Measurements from ENCODE around the gene DSCAML1. TPM values are rescaled to one million over a fixed set of nuclear protein-coding genes. Genes with fewer than 3 reads are reported as not detected.

The DSCAML1 gene
- total RNA-seq, 1 experiment from 2014 or later: not detected

DNA sequence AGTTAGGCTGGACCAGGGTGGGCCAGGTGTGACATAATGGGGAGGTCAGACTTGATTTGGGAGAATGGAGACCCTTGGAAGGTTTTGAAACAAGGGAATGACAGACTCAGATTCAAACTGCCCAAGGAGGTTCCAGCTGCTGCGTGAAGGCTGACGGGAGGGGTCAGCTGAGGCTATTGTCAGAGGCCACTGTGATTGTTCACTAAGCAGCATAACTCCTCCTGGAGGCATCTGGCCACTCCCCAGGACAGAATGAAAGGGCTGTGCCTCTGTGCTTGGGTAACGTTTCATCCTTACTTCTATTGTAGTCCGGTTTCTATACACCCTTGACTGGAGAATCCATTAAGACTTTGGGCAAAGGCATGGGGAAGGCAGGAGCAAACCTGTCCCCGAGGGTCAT, 126.6 kb downstream of the DSCAML1 start:
- DNase-seq (ENCODE audit: low read depth): no peak

DNA sequence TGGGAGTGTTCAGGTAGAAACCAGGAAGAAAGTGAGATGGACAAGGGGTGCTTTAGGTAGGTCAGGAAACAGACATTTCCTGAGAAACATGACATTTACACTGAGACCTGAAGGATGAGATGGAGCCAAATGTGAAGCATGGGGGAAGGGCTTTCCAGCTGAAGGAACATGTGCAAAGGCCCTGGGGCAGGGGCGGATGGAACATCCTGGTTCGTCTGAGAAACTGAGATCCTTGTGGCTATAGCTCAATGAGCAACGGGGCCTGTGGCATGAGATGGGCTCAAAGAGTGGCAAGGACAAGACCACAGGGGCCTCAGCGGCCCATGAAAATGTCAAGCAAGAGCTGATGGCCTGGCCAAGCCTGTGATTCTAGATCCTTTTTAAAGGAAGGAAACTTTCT, 127.4 kb downstream of the DSCAML1 start:
- no peak for DNase-seq (ENCODE audit: low read depth)

DNA sequence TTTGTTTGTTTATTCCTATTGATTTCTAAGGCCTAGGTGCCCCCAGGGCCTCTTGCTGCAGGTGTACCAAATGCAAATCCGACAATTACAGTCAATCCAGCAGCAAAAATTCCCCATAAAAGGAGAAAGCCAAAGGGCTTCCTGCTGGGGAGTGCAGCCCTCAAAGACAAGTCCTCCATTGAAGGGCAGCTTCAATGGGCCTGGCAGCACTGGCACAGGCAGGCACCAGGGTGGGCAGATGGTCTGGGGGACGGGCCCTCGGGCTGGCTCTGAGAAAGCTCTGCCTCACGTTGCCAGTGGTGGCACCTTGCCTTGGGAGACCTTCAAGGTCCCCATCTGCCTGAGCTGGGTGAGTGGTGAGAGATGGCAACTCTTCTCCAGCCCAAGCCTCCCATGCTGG, 128.0 kb downstream of the DSCAML1 start:
- no peak for DNase-seq (ENCODE audit: low read depth)

DNA sequence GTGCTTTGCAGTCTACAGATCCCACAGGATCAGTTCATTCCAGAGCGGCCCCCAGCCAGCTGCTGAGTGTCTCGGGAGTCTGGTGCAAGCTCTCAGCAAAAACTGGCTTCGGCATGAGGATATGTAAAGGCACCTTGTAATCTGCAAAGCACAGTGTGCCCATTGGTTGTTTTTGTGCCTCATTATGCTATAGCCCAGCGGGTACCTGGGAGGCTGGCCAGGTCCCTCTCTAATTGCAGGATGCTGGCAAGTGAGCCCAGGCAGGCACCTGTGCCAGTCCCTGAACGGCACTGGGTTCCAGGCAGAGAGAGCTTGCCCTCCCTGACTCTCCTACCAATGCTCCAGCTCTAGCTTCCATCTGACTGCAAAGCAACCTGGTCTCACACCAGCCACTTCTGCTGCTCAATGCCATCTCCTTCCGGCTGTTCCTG, 128.7 kb downstream of the DSCAML1 start:
- DNase-seq (ENCODE audit: low read depth): no peak

DNA sequence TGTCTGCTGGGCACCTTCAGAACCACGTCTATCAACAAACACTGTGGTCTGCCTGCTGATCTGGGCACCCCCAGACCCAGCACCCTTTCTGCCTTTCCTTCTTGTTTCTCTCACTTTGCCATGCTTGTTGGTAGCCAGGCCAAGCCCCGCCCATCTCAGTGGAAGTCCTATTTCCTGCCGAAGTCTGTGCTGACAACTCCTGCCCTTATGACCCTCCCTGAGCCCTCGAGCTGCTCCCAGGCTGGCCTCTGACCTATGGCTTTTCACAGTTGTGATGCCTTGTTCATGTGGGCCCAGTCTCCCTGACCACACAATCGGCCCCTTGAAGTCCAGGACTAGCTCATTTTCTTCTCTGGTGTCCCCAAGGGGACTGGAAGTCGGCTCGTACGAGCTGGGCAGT, 132.1 kb downstream of the DSCAML1 start:
- no peak for DNase-seq (ENCODE audit: low read depth)

DNA sequence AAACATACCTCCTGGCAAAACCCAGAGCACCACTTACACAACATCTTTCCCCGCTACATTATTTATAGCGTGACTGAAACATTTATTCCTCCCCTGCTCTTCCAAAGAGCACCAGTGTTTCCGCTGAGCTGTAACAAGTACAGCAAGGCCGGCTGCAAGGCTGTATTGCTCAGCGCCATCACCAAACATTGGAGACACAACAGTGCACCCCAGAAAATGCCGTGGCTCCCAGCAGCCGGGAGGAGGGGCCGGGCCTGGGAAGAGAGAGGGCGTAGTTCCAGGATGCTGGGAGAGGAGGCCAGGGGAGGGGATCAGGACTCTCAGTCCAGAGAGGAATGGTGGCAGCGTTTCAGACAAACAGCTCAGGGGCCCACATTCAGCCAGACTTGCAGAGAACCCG, 133.2 kb downstream of the DSCAML1 start:
- DNase-seq (ENCODE audit: low read depth): no peak

DNA sequence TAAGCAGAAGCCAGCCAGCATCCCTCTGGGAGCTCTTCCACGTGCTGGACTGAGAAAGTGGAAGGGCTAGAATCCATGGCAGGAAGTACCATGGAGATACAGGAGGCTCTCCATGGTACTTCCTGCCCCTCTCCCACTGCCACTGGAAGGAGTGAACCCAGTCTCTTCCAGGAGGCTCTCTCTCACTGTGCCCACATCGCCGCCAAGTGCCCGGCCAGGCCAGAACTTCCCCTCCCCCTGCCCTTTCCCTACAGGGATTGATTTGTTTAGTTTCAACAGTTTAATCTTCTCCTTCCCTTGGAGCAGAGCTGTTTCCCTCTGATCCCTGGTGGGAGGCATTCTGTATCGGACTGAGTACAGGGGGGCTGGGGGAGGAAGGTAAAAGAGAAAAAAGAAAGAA, 133.6 kb downstream of the DSCAML1 start:
- no peak for DNase-seq (ENCODE audit: low read depth)

DNA sequence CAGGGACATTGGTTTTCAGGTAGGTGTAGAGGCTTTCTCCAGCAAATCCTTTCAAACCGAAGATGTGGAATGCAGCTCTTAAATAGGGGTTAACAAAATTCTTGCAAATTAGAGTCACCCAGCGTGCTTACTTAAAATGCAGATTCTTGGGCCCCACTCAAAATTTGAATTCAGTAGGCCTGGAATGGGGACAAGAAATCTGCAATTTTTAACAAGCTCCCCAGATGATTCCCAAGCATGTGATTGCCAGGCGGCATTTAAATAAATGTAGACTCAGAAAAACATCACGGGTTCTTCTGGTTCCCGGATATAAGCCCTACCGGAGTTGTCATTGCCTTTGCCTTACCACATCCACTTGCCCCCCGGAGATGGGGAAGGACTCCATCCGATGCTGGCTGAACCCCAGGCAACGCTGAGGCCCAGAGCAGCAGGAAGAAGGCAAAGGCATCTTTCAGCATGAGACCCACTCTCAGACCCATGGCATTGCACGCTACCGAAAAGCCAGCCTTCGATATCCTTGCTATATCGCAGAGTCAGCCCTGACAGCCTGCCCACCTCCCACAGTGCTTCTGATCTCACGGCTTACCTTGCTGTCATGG, 134.2 kb downstream of the DSCAML1 start:
- DNase-seq (ENCODE audit: low read depth): no peak

DNA sequence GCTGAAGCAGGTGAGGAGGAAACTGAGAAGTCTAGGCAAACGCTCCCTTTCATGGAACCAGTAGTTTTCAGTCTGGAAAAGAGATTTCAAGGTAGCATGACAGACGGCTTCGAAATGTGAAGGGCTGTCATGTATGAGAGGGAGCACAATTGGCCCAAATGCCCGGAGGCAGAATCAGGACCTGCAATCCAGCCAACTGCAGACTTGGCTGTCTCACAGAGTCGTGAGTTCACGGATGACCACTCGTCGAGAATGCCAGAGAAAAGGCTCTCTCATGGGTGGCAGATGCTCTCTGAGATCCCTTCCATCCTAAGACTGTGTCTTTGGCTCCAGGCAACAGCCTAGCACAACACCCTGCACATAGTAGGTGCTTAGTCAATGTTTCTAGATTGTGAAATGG, 134.8 kb downstream of the DSCAML1 start:
- DNase-seq (ENCODE audit: low read depth): no peak

DNA sequence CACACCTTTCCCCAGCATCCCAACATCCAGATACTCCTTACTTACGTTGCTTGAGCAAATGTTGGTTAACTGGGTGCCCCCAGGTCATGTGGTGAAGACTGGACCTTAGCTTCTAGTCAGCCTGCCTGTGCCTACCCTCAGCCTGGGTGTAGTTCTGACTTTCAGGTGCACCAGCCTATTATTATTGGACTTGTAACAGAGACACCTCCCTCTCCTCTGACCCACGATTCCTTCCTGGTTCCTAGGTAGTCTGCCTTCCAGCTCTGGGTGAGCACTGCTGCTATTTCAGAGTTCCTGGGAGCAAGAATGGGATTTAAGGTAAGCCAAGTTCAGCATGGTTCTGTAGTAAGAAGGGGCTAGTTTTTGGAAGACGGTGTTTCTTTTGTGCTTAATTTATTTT, 138.2 kb downstream of the DSCAML1 start:
- no peak for DNase-seq (ENCODE audit: low read depth)

DNA sequence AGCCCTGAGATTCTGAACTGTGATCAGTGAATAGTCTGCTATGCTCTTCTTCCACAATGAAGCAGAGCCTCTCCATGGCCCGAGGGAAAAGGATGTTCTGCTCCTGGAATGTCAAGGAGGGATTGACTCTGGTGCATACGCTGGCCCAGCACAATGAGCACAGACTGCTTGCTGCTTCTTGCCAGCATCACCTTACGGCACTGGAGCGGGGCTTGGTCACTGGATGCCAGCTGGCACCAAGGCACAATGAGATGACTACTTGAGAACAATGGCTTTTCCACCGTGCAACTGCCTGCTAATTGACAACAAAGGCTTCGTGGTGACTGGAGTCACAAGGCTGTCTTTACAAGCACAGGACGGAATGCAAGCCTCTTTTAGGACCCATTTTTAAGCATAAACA, 139.2 kb downstream of the DSCAML1 start:
- DNase-seq (ENCODE audit: low read depth): no peak

DNA sequence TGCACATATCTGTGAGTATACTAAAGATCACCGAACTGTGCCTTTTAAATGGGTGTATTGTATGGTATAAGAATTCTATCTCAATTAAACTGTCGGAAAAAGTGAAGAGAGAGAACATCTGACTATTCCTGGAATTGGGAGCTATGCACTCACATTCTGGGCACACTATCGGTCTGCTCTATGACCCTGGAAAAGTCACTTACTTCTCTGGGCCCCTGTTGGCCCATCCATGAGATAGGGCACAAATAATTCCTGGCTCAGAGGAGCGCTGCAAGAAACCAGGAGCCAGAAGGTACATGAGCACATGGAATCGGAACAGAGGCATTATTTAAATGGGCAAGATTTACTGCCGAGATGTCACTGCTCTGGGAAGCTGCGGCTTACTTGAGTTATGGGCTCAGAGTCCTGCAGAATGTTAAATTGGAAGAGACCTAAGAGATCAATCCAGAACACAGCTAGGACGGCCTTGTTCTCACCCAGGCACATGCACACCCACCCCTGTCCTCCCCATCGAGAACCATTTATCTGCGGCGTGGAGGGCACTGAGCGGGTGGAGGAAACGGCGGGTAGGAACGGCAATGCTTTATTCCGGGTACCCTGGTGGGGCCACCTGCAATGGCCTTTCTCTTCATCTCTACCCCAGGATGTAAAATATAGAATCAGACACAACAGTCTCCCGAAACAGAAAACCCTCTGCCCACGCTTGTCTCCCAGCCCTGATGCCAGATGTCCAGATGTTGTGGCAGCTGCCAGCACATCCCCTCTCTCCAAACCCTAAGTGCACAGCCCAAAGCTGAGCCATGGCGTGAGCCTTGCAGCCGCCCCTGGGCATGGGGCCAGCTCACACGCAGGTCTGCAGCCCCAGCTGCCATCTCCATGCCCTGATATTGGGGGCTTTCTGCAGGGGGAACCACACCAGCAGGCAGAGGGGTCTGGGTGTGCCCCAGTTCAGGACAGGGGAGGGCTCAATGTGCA, 142.4 kb downstream of the DSCAML1 start:
- no peak for DNase-seq (ENCODE audit: low read depth)

DNA sequence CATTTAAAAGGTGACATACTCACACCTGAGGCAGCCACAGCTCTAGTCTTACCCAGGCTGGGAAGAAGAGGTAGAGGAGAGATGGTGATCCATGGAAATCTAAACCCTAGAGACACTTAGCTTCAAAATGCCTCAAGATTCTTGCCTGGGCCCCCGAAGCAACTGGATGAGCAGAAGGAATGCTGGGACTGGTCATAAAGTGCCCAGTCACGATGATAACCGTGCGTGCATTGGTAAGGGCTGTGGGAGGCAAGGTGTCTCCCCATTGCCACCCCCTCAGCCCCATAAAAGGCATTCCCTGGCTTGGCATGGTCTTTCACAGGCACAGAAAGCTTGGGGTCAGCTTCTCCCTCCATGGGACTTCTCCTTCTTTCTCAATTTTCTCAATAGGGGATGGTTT, 144.5 kb downstream of the DSCAML1 start:
- DNase-seq (ENCODE audit: low read depth): no peak

DNA sequence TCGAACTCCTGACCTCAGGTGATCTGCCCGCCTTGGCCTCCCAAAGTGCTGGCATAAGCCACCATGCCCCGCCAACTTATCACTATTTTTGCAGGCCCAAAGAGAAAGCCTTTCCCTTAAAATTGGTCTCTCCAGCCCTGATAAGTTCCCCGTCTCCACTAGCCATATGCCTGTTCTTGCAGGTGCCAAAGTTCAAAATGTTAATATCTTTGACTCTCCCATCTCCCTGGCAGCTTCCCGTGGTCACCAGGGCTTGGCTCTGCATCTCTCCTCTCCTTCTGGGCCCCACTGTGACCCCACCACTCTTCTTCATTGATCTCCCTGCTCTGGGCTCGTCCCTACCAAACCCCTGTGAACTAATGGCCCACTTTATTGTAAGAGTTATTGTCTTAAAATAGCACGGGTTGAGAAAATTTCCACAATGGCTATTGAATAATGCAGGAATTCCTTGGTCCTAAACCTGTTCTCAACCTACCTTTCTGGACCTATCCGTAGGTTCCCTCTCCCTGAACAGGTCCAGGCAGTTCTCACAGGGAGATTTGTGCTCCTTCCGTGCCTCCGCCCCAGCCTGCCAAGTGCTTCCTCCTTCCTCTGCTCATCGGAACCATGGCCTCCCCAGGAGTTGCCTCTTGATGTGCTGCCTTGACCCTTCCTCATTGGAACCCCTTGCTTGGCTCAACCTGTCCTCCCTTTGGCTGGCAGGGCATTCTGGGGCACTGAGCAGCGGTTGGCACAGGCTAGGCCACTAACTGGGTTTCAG, 147.5 kb downstream of the DSCAML1 start:
- no peak for DNase-seq (ENCODE audit: low read depth)

DNA sequence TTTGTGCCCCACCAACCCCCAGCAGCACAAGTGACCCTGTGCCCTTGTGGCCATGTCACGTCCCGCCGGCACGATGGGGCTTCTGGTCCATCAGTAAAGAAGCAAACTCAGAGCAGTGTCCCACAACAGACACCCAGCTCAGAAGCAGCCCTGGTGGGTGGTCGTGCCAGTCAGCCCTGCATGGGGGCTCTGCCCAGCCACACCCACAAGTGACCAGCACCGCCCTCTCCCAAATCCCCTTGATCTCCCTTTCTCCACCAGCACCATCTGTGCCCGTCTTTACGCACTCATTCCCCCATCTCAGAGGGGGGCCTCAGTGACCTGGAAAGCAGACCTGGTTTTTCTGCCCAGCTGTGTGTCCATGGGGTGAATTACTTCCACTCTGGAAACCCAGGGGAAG, 149.1 kb downstream of the DSCAML1 start:
- DNase-seq (ENCODE audit: low read depth): no peak

DNA sequence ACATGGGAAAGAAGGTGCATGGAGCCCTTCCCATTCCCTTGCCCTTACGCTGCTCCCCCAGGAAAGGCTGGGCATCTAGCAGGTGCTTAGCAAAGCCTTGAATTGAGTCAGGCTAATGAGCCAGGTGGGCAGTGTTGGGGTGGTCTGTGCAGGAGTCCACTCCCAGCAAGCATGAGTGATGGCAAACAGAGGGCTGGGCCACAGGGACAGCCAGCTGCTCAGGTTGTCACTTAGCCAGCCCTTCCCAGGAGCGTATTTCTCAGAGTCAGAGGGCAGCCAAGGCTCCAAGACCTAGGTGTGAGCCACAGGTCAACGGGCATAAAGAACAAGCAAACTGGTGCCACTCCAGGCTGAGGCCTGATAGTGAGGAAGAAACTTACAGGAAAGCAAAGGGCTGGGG, 149.8 kb downstream of the DSCAML1 start:
- no peak for DNase-seq (ENCODE audit: low read depth)

DNA sequence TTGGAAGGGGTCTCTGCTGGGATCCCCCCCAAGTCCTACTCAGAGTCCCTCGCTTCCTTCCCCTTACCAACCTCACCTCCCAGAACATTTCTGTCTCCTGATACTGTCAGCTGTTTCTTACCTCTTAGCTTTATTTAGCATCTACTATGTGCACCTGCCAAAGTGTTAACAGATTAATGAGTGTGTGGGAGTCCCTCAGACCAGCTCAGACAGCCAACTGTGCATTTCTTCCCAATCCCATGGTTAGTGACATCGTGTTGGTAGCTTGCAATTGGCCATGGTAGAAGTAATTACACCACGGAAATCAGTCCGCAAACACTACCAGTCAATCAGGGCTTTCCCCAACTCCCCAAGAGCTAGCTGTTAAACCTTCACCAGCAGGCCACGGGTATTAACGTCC, 150.6 kb downstream of the DSCAML1 start:
- no peak for DNase-seq (ENCODE audit: low read depth)

DNA sequence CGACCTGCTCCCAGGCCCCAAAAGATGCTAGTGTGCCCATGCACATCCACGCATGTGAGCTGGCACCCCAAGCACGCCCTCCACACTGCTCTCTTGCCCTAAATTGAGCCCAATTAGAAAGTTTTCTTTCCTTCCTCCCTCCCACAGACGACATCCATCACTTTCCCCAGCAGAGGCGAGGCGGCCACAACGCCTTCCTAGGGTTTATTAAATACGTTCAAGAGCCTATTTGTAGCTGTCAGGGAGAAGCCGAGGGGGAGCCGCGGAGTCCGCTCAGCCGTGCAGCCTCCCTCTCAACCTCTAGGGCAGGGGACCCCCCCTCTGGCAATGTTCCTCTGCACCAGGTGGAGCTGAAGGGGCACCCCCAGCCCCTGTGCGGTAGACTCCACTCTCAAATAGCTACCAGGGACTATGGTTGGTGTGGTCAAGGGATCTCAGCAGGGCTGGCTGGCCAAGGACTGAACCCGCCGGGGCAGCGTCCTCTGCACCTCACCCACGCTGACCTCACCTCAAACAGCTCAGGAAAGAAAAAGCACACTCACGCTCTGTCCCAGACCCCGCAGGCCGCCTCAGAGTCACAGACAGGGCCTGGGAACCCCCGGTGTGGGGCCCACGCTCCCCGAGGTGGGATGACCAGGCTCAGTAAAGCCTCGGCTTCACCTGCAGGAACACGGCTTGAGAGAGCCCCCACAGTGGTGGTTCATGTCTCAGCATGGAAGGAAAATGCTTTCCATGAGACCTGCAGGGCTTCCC, 152.4 kb downstream of the DSCAML1 start:
- no peak for DNase-seq (ENCODE audit: low read depth)

DNA sequence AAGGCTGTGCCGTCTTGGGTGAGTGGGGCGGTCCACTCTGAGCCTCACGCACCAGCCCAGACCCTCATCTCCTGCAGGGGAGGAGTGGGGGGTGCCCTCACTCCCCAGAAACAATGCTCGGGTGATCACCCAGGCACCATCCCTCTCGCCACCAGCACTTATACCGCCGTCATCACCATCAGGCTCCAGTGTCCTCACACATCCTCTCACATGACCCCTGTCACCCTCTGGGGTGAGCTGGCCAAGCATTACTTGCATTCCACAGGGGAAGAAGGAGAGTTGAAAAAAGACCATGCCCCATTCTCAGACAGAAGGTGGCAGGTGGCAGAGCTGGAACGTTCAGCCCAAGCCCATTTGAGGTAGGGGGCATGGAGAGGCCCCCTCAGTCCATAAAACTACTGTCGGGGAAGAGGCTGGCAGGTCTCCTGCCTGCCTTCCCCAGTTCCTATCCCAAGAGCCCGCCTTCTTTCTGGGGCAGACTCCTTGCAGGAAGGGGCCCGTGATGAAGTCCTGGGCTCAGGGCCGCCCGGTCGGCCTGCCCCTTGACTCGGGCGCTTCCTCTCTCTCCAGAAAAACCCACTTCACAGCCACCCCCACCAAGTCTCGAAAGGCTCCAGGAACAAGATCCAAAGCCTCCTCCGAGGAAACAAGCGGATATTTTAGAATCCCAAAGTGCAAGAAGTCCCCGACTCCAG, 153.3 kb downstream of the DSCAML1 start:
- no peak for DNase-seq (ENCODE audit: low read depth)

DNA sequence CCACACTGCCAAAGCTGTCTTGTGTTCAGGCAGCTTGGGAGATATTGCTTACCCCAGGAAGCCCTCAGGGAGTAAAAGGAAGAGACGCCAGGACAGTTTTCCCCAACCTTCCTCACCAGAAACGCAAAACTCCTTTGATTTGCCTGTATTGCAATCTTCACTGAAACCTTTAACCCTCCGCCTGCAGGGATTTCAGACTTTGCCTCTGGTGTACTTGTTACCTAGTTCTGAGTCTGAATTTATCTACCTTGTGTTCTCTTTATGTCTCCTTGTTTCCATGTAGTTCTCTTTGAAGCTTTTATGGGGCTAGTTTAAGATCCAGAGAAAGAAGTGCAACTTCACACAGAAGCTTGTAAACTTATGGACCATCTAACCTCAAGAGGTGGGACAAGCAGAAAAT, 154.2 kb downstream of the DSCAML1 start:
- DNase-seq (ENCODE audit: low read depth): no peak

DNA sequence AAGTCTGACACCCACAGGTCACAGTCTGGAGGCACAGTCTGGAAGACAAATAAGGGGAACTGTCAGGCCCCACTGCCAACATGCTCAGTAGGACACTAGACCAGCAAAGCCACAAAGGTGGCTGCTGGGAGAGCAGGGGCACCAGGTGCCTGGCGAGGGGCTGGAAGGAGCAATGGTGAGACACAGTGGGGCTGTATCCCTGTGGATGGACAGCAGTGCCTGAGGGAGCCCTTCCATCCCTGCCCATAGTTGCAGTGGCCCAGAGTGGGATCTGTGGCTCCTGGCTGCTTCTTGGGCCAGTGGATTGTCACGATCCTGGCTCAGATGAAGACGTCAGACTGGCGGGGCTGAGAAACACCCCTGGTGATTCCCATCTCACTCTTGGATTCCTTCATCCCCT, 154.6 kb downstream of the DSCAML1 start:
- DNase-seq (ENCODE audit: low read depth): no peak

Measured in HT1080 (cell line).